GM18502 (cell line): ENCODE results near the gene MYO1D.

Experiments used
- ATAC-seq: cut with Tn5 transposase; IDR thresholded peaks from one replicate; pipeline ENCODE4 v1.9.1; 2021; ENCODE audit warnings: mild to moderate bottlenecking; ENCODE audit not compliant: unreplicated experiment, poor library complexity

The MYO1D gene

GRCh38 chr17:32697728-32698625, 178.9 kb downstream of the MYO1D start:
- ATAC-seq: no peak

- ATAC-seq: no peak
These were observed 180.5 kb downstream of the MYO1D start for GRCh38 chr17:32696426-32696825.

GRCh38 chr17:32695864-32696263, 181.1 kb downstream of the MYO1D start:
- ATAC-seq: no peak

DNA sequence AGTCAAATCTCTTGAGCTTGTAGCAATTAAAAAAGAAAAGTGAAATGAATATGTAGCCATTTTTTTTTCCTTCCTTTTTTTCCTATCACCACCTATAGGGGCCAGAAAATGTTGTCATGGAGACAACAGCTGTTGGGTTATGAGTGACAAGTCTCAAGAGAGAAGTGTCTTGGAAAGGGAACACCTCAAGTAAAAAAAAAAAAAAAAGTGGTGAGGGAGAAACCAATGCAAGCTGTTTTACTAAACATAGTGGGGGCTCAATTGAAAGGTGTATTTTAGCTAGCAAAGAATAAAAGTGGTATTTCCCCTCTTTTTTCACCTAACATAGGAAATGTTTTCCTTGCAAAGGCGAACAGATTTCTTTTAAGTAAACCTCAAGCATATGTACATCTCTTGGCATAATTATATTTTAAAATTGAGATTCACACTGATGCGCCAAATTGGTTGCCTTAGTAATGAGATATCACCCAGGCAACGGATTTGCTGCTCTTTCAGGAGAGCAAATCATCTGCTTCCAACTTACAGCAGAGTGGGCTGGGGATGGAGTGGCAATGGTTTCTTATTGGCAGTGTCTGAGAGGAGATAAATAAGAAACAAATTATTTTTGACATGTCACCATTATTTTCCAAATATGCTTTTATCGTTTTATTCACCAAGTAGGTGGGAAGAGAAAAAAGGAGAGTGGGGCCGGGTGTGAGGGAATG, 183.6 kb downstream of the MYO1D start:
- ATAC-seq: no peak

- no peak for ATAC-seq
These were observed 184.7 kb downstream of the MYO1D start for GRCh38 chr17:32692179-32692578.

DNA sequence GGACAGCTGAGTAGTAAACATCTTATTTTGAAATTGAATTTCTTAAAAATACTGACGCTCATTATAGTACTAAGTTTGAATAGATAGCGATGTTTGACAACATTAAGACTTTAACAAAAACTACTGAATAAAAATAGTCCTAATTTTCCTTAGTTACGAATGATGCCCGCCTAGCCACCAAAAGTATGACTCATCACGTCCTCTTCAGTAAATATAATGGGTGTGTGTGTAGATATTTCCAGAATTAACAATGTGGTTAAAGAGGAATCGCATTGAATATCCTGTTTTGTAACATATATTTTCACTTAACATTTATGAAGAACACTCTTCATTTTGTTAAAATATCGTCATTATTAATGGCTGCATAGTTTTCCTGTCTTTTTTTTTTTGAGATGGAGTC, 187.6 kb downstream of the MYO1D start:
- no peak for ATAC-seq

- ATAC-seq: no peak
These were observed 188.7 kb downstream of the MYO1D start for GRCh38 chr17:32688221-32688620.

- ATAC-seq: no peak
These were observed 192.6 kb downstream of the MYO1D start for GRCh38 chr17:32684087-32684958.

DNA sequence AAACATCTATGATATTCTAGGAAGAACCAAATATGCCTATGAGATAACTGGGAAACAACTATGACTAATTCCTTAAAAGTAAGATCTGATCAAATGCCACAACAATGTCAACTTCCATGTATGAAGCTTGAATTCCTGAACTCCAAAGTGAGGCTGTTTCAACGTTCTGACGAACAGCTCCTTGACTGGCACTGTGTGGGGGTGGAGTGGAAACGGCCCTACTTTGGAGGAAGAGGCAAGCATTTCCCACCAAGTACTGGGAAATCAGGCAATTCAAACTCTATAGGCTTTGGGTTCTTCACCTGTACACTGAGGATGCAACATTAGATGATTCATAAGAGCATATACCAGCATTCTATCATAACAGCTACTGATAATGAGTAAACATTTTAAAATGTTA, 203.0 kb downstream of the MYO1D start:
- no peak for ATAC-seq

DNA sequence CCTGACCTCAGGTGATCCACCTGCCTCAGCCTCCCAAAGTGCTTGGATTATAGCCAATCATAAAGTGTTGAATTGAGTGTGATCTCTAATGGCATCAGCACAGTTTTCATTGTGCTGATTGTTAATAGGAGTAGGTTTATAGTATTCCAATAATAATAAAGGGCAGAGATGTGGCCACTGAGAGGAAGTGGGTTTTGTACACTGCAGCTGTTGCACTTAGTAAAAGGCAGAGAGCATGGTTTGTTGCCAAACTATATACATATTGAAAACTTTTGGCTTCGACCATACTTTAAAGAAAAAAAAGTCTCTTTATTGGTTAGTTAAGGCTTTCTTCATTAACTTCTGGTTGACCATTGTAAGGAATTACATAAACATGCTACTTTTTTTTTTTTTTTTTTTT, 204.2 kb downstream of the MYO1D start:
- ATAC-seq: no peak

- ATAC-seq: no peak
These were observed 205.0 kb downstream of the MYO1D start for GRCh38 chr17:32671896-32672295.

DNA sequence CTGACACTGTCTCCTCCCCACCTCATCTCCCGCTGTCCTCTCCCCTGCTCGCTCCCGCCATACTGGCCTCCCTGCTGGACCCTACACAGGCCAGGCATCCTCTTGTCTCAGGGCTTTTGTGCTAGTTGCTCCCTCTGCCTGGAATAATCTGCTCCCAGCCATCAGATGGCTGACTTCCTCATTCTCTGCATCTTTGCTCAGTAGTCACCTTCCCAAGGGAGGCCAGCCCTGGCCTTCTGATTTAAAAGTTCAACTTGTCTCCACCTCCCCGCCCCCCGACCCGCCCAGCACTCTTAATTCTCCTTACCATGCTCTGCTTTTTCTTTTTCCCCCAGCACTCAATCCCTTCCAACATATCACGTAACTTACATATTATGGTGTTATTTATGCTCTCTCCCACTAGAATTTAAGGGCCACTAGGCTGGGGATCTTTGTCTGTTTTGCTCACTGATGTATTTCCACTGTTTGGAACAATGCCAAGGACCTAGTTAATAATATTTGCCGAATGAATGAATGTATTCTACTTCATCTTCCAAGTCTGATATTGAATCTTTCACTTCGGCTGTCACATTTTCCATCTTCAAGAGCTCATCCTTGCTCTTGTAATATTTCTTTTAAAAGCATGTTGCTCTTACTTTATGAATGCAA, 211.9 kb downstream of the MYO1D start:
- no peak for ATAC-seq

DNA sequence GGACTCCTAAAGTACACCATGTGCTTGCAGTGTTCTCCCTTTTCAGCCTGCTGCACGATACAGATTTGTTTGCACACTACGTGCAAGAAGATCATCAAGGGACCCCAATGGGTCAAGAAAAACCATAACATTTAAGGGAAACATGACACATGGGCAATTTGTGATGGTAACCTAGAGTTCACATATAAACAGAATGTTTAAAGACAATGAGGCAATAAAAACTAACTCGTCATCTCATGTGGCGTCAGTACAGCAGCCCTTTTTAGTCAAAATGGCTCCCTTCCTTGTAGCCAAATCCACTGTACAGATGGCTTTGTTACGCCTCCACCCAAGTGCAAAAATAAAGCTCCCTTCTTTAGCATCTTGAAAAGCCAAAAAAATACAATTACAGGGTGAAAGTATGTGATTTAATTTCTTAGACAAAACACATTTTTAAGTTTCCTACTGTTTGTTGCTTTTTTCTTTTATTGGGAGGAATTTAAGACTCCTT, 216.4 kb downstream of the MYO1D start:
- ATAC-seq: no peak

DNA sequence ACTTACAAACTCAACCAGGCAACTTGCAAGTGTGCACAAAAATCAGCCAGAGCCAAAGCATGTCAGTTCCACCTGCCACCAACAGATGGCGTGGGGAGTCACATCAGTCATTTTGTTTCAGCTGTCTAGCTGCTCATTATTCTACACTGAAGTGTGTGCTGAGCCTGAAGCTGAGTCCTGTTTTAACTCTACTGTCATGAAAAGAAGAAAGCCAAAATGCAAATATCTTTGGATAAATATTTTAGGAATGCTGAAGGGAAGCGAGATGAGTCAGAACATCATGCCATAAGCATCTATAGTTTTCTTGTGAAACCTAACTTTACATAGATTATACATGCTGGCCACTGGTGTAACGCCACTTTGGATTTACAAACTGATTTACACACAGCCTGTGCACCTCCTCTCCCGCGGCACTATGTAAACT, 217.5 kb downstream of the MYO1D start:
- ATAC-seq: no peak

DNA sequence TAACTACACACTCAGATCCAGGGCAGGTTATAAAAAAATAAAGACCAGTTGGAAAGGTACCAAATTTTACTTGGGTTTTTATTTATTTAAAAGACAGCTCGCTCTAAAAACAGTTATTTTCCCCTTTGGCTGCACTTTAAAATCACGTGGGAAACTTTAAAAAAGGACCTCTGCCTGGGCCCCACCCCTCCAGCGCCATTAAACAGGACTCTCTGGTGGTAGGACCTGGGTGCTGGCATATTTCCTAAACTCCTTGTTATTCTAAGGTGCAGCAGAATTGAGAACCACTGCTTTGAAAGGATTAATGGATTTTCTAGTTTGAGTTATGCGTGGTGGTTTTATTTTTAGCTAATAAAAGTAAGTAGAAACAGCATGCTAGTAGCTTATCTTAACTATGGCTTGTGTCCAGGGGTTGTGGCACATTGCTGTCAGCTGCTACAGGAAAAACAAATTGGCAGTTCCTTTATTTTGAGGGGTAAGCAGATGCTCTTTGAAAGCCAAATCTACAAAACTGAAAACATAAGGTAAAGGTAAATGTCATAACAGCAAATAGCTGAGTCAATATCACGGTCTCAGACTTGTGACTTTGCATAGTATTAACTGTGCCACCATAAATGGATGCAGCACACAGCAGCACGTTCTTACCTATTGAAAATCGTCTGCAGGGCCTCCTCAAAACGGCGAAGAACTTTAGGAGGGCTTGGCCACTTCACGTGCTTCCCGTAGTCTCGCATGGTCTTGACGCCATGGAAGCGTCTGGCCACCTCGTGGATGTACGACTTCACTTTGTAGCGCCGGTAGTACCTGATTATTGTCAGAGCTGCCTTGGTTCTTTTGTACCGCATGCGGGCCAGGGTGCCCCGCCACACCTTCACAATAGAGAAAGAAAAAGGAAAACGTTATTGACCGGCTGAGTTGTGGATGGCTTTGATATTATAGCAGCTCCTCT, 218.2 kb downstream of the MYO1D start:
- no peak for ATAC-seq

- ATAC-seq: no peak
These were observed 220.0 kb downstream of the MYO1D start for GRCh38 chr17:32656886-32657285.

- no peak for ATAC-seq
These were observed 222.6 kb downstream of the MYO1D start for GRCh38 chr17:32654324-32654723.

DNA sequence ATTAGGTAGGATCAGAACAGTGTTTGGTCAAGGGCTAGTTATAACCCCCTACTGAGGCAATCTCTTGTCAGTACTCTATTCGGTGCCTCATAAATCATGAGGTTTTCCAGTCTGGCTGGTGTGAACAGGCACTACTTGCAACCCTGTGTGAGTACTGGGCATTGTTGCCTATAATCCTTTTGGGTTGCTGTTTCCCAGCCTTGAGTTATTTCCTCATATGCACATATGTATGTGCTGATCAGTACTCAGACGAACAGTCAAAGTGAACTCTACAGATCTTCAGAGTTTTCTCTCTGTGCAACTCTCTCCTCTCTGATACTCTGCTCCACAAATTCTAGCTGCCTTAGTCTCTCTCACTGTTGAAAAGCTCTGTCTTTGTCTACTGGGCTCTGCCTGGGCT, 225.8 kb downstream of the MYO1D start:
- no peak for ATAC-seq

GRCh38 chr17:32648450-32648849, 228.5 kb downstream of the MYO1D start:
- no peak for ATAC-seq
